HCT116 (cell line): Measurements from ENCODE around the gene LTBP1. TPM values are rescaled to one million over a fixed set of nuclear protein-coding genes. Genes with fewer than 3 reads are reported as not detected.

Source experiments
- ATAC-seq: fragments of 200-7000 bp; cut with Tn5 transposase; 2 replicates; pipeline ENCODE4 v1.9.1; 2020; ENCODE audit warnings: mild to moderate bottlenecking, moderate library complexity
- BruUV-seq: library from RNA; stranded (reverse); fragments of 400-500 nt; replicated peaks from 2 replicates; lab custom pipeline; 2021; lab: Mats Ljungman, UMichigan
- CTCF ChIA-PET: fragments of 300-600 bp; sonication (Branson Sonifier 250); formaldehyde crosslinking; loops from one replicate; lab custom pipeline; 2021; ENCODE audit warnings: antibody characterized with exemption; lab: Charles Lee
- POLR2A ChIA-PET: fragments of 300-600, 350-600 bp; sonication (Branson Sonifier 250); formaldehyde crosslinking; loops from one replicate; lab custom pipeline; 2021; ENCODE audit warnings: antibody characterized with exemption; lab: Charles Lee
- RAD21 ChIA-PET, 2 experiments: fragments of 300-600 bp; sonication (Branson Sonifier 250); formaldehyde crosslinking; loops; one replicate each; lab custom pipeline; 2023; ENCODE audit warnings: low total read pairs in 2 of 2; ENCODE audit not compliant: uncharacterized antibody in 2 of 2, unreplicated experiment in 2 of 2, low non-redundant PET in 1 of 2; lab: Charles Lee
- DNase-seq: peaks from one replicate; pipeline ENCODE4 v3.0.0-alpha.2; 2010; ENCODE audit warnings: low read depth, low spot score
- H2AFZ ChIP-seq: fragments of 200-600 bp; shearing (Covaris generic), sonication (generic); 2 replicates; pipeline ENCODE4 v1.6.1; 2017; ENCODE audit warnings: low read depth, mixed run types, mixed read lengths, antibody characterized with exemption, low read length; ENCODE audit not compliant: poor library complexity, severe bottlenecking
- H3K27ac ChIP-seq: 2 replicates; pipeline ENCODE4 v1.5.1; 2012; ENCODE audit warnings: low read depth, low read length
- H3K27me3 ChIP-seq: fragments of 200-600 bp; sonication (generic); 2 replicates; pipeline ENCODE4 v1.6.1; 2016; ENCODE audit warnings: mixed run types, low read length, mixed read lengths; ENCODE audit not compliant: insufficient read depth
- H3K36me3 ChIP-seq, 2 experiments: fragments of 200-500 bp in 1 of 2; fragments of 200-600 bp in 1 of 2; sonication (Bioruptor generic) in 1 of 2; sonication (generic) in 1 of 2; 2 replicates each; pipeline versions ENCODE4 v1.5.1 to v1.6.1; 2014 to 2016; ENCODE audit warnings: low read length in 2 of 2, inconsistent platforms in 1 of 2, mixed read lengths in 1 of 2, mixed run types in 1 of 2; ENCODE audit not compliant: insufficient read depth in 2 of 2, control insufficient read depth in 1 of 2
- H3K4me1 ChIP-seq, 2 experiments: fragments of 200-600 bp in 1 of 2; sonication (generic) in 1 of 2; 2 replicates each; pipeline versions ENCODE4 v1.5.1 to v1.6.1; 2012 to 2017; ENCODE audit warnings: low read length in 2 of 2, inconsistent platforms in 1 of 2, mild to moderate bottlenecking in 1 of 2, mixed read lengths in 1 of 2, mixed run types in 1 of 2, moderate library complexity in 1 of 2; ENCODE audit not compliant: insufficient read depth in 2 of 2, control insufficient read depth in 1 of 2
- H3K4me2 ChIP-seq: fragments of 200-600 bp; sonication (generic); 2 replicates; pipeline ENCODE4 v1.6.1; 2017; ENCODE audit warnings: mixed run types, low read length, mixed read lengths
- H3K4me3 ChIP-seq, 2 experiments: fragments of 200-600 bp in 1 of 2; sonication (generic) in 1 of 2; replicated peaks in 1 of 2; 2 replicates each; pipeline ENCODE4 v1.5.1; 2011 to 2016; ENCODE audit warnings: low read length in 2 of 2, control low read depth in 1 of 2, low read depth in 1 of 2, mild to moderate bottlenecking in 1 of 2, mixed read lengths in 1 of 2, mixed run types in 1 of 2
- H3K79me2 ChIP-seq: fragments of 200-600 bp; sonication (generic); 2 replicates; pipeline ENCODE4 v1.6.1; 2017; ENCODE audit warnings: mild to moderate bottlenecking, mixed run types, low read length, moderate library complexity, mixed read lengths; ENCODE audit not compliant: insufficient read depth
- H3K9ac ChIP-seq: fragments of 200-600 bp; sonication (generic); 2 replicates; pipeline ENCODE4 v1.6.1; 2016; ENCODE audit warnings: low read length, mixed read lengths
- H3K9me2 ChIP-seq: fragments of 200-600 bp; sonication (generic), shearing (Covaris generic); 2 replicates; pipeline ENCODE4 v1.6.1; 2017; ENCODE audit warnings: mixed run types, mild to moderate bottlenecking, moderate library complexity; ENCODE audit not compliant: insufficient read depth
- H3K9me3 ChIP-seq, 2 experiments: fragments of 200-500 bp in 1 of 2; fragments of 200-600 bp in 1 of 2; sonication (Bioruptor generic) in 1 of 2; sonication (generic) in 1 of 2; 2 replicates each; pipeline ENCODE4 v1.6.1; 2014 to 2017; ENCODE audit warnings: low read length in 2 of 2, mixed read lengths in 2 of 2, inconsistent platforms in 1 of 2, low read depth in 1 of 2, mild to moderate bottlenecking in 1 of 2, mixed run types in 1 of 2, moderate library complexity in 1 of 2; ENCODE audit not compliant: control insufficient read depth in 1 of 2, insufficient read depth in 1 of 2
- H4K20me1 ChIP-seq: fragments of 200-600 bp; sonication (generic), shearing (Covaris generic); 2 replicates; pipeline ENCODE4 v1.6.1; 2017; ENCODE audit warnings: mixed run types, mild to moderate bottlenecking, moderate library complexity; ENCODE audit not compliant: insufficient read depth
- CBX3 ChIP-seq: IDR thresholded peaks from 2 replicates; pipeline ENCODE4 v1.6.1; 2012; ENCODE audit warnings: low read depth
- CEBPB ChIP-seq: IDR thresholded peaks from 2 replicates; pipeline ENCODE4 v1.6.1; 2012; ENCODE audit warnings: low read depth
- EGR1 ChIP-seq: IDR thresholded peaks from 2 replicates; pipeline ENCODE4 v1.6.1; 2012; ENCODE audit warnings: low read depth
- EZH2 ChIP-seq: fragments of 200-600 bp; sonication (generic); IDR thresholded peaks from 2 replicates; pipeline ENCODE4 v1.6.1; 2017; ENCODE audit warnings: antibody characterized with exemption, mixed run types
- EZH2phosphoT487 ChIP-seq: fragments of 200-600 bp; IDR thresholded peaks from 2 replicates; pipeline ENCODE4 v1.6.1; 2018; ENCODE audit warnings: antibody characterized with exemption, borderline replicate concordance
- JUND ChIP-seq: IDR thresholded peaks from 2 replicates; pipeline ENCODE4 v1.6.1; 2012
- POLR2A ChIP-seq: IDR thresholded peaks from 2 replicates; pipeline ENCODE4 v1.7.0; 2011; ENCODE audit warnings: borderline replicate concordance; ENCODE audit not compliant: insufficient read depth, insufficient read length; ENCODE audit errors: extremely low read depth
- POLR2AphosphoS5 ChIP-seq: IDR thresholded peaks from 2 replicates; pipeline ENCODE4 v1.6.1; 2011; ENCODE audit warnings: mild to moderate bottlenecking, low read depth, low read length, moderate library complexity
- RAD21 ChIP-seq: IDR thresholded peaks from 2 replicates; pipeline ENCODE4 v1.6.1; 2012; ENCODE audit warnings: low read depth, mild to moderate bottlenecking
- REST ChIP-seq: IDR thresholded peaks from 2 replicates; pipeline ENCODE4 v1.6.1; 2012; ENCODE audit warnings: low read depth
- SIN3A ChIP-seq: IDR thresholded peaks from 2 replicates; pipeline ENCODE4 v1.6.1; 2012; ENCODE audit warnings: low read depth
- TCF7L2 ChIP-seq: IDR thresholded peaks from 2 replicates; pipeline ENCODE4 v1.7.0; 2011; ENCODE audit warnings: borderline replicate concordance, inconsistent platforms; ENCODE audit not compliant: insufficient read depth, insufficient read length; ENCODE audit errors: extremely low read depth
- YY1 ChIP-seq: IDR thresholded peaks from 2 replicates; pipeline ENCODE4 v1.6.1; 2011; ENCODE audit warnings: low read length, low read depth, moderate library complexity, mild to moderate bottlenecking; ENCODE audit not compliant: insufficient replicate concordance; ENCODE audit errors: extremely low read depth
- ZBTB33 ChIP-seq: IDR thresholded peaks from 2 replicates; pipeline ENCODE4 v1.6.1; 2011; ENCODE audit warnings: mild to moderate bottlenecking, low read length, moderate library complexity; ENCODE audit not compliant: insufficient replicate concordance; ENCODE audit errors: extremely low read depth
- ZFX ChIP-seq: fragments of 450-650 bp; IDR thresholded peaks from 2 replicates; pipeline ENCODE4 v1.6.1; 2017
- ZNF274 ChIP-seq: fragments of 200-500 bp; sonication (Bioruptor generic); IDR thresholded peaks from 2 replicates; pipeline ENCODE4 v1.6.1; 2014; ENCODE audit warnings: mild to moderate bottlenecking, low read depth, low read length, inconsistent platforms
- intact Hi-C: fragments of 100-400 bp; cut with micrococcal nuclease; formaldehyde crosslinking; loops from 2 replicates; pipeline ENCODE4 v1.10.0; 2022
- total RNA-seq: library from RNA; stranded (reverse); gene quantifications from one replicate; pipeline ENCODE4 v1.2.1, GENCODE V29; 2021; ENCODE audit not compliant: unreplicated experiment

LTBP1 gene
- total RNA-seq, 1 experiment from 2014 or later: 5.1 TPM

- Histone ChIP-seq H3K36me3 (no peaks in the 10 kb centered on the region), H3K9me3 (no peaks in the 10 kb centered on the region), H3K79me2 (no peaks in the 10 kb centered on the region), H3K4me3 (no peak overlapping the region)
- no TSS peak for BruUV-seq
- TF ChIP-seq CEBPB: no peak
- no peak for TF ChIP-seq ZNF274
- no peak for TF ChIP-seq TCF7L2
- no peak for TF ChIP-seq ZFX
- TF ChIP-seq EZH2: no peak
- no peak for TF ChIP-seq RAD21
- no peak for TF ChIP-seq YY1
- no peak for TF ChIP-seq POLR2A
- TF ChIP-seq SIN3A: no peak
- TF ChIP-seq EGR1: no peak
- TF ChIP-seq JUND: no peak
- TF ChIP-seq REST: no peak
- TF ChIP-seq POLR2AphosphoS5: no peak
- TF ChIP-seq ZBTB33: no peak
- TF ChIP-seq EZH2phosphoT487: no peak
- no peak for TF ChIP-seq CBX3
- TF ChIP-seq, all 23 proteins: peak for 0
- Histone ChIP-seq H3K9ac (no peak overlapping the region), H2AFZ (no peak overlapping the region), H3K27me3 (no peaks in the 10 kb centered on the region), H3K9me2 (no peaks in the 10 kb centered on the region), H3K4me1 (no peaks in the 10 kb centered on the region), H3K4me2 (no peak overlapping the region), H3K27ac (no peak overlapping the region), H4K20me1 (no peaks in the 10 kb centered on the region)
- intact Hi-C loops: no loop called here
- ChIA-PET CTCF (no interaction called here), RAD21 (no interaction called here), POLR2A (no interaction called here)
- ATAC-seq (no peak), DNase-seq (no peak)
Observed at GRCh38 chr2:33145459-33145858, 198.7 kb downstream of the LTBP1 start.
